ENCODE measurements around the gene FTCDNL1. TPM values are rescaled to one million over a fixed set of nuclear protein-coding genes. Genes with fewer than 3 reads are reported as not detected.

Gene FTCDNL1
- total RNA-seq, 1 donor from 2014 or later = 1.5 TPM

DNA sequence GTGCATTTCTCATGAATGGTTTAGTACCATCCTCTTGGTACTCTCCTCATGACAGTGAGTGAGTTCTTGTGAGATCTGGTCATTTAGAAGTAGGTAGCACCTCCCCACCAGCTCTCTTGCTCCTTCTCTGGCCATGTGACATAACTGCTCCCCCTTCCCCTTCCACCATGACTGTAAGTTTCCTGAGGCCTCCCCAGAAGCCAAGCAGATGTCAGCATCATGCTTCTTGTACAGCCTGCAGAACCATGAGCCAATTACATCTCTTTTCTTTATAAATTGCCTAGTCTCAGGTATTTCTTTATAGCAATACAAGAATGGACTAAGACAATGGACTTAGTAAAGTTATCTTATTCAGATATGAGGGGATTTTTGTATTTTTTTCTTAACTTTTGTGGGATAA is 43.0 kb downstream of the FTCDNL1 start:
- Mint-ChIP-seq H3K36me3 (ENCODE audit: low read depth) (no peaks in the 10 kb centered on the region), H3K4me3 (no peak overlapping the region), H3K9me3 (peaks cover 3% of the 10 kb centered on the region), H3K27ac (no peak overlapping the region), H3K4me1 (no peaks in the 10 kb centered on the region), H3K27me3 (no peaks in the 10 kb centered on the region)
- CTCF ChIA-PET = no interaction called here
- intact Hi-C loops (cut with micrococcal nuclease) = no loop called here
- DNase-seq = no peak
- TF ChIP-seq, protein P1, sequence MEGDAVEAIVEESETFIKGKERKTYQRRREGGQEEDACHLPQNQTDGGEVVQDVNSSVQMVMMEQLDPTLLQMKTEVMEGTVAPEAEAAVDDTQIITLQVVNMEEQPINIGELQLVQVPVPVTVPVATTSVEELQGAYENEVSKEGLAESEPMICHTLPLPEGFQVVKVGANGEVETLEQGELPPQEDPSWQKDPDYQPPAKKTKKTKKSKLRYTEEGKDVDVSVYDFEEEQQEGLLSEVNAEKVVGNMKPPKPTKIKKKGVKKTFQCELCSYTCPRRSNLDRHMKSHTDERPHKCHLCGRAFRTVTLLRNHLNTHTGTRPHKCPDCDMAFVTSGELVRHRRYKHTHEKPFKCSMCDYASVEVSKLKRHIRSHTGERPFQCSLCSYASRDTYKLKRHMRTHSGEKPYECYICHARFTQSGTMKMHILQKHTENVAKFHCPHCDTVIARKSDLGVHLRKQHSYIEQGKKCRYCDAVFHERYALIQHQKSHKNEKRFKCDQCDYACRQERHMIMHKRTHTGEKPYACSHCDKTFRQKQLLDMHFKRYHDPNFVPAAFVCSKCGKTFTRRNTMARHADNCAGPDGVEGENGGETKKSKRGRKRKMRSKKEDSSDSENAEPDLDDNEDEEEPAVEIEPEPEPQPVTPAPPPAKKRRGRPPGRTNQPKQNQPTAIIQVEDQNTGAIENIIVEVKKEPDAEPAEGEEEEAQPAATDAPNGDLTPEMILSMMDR (IDR thresholded peaks at IDR 0.05) = no peak
- no peak for ATAC-seq (ENCODE audit: low read depth)
- POLR2A ChIA-PET = no interaction called here

DNA sequence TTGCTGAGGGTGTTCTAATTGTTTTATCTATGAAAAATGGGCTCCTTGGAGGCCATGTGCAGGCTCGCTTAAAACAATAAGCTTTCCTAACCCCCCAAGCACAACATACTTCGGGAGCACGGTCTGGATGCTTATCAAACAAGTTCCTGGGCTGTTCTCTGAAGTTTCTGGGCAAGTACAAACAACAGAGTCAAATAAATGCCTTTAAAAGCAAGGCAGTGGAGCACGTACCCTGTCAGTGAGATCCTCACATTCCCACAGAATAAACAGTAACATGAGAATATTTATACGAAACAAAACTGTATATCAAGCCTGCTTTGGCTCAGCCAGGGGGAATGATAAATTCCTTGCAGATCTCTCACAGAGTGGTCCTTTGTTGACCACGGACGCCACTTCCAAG is 44.8 kb downstream of the FTCDNL1 start:
- intact Hi-C loops (cut with micrococcal nuclease) = no loop called here
- no peaks in the 10 kb centered on the region for H3K4me1 Mint-ChIP-seq
- no peak overlapping the region for H3K4me3 Mint-ChIP-seq
- peaks cover 3% of the 10 kb centered on the region for H3K9me3 Mint-ChIP-seq
- POLR2A ChIA-PET = no interaction called here
- H3K27me3 Mint-ChIP-seq = no peaks in the 10 kb centered on the region
- H3K36me3 Mint-ChIP-seq (ENCODE audit: low read depth) = no peaks in the 10 kb centered on the region
- no peak for DNase-seq
- H3K27ac Mint-ChIP-seq = no peak overlapping the region
- CTCF ChIA-PET = no interaction called here
- TF ChIP-seq, protein P1 (IDR thresholded peaks at IDR 0.05) = no peak
- no peak for ATAC-seq (ENCODE audit: low read depth)

DNA sequence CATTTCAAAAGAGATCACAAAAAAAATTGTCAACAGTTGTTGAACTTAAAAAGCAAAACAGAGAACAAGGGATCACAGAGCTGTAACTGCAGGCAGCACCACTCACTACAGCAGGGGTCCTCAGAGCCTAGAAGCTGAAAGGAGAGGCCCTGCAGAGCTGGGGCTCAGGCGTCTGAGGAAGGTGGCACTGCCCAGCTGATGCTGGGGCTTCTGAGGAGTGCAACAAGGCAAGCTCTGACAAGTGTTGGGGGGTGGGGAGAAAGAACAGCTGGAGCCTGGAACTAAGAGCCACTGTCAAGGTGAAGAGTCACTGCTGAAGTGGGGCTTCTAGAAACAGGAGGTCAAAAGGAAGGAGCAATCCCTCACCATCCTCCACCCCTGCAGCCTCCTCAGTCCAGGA is 46.2 kb downstream of the FTCDNL1 start:
- intact Hi-C loops (cut with micrococcal nuclease) = no loop called here
- Mint-ChIP-seq H3K27me3 (no peaks in the 10 kb centered on the region), H3K9me3 (peaks cover 3% of the 10 kb centered on the region), H3K27ac (no peak overlapping the region), H3K36me3 (ENCODE audit: low read depth) (no peaks in the 10 kb centered on the region), H3K4me1 (no peaks in the 10 kb centered on the region), H3K4me3 (no peak overlapping the region)
- DNase-seq = no peak
- ATAC-seq (ENCODE audit: low read depth) = no peak
- TF ChIP-seq, protein P1 (IDR thresholded peaks at IDR 0.05) = no peak
- ChIA-PET POLR2A (no interaction called here), CTCF (no interaction called here)

DNA sequence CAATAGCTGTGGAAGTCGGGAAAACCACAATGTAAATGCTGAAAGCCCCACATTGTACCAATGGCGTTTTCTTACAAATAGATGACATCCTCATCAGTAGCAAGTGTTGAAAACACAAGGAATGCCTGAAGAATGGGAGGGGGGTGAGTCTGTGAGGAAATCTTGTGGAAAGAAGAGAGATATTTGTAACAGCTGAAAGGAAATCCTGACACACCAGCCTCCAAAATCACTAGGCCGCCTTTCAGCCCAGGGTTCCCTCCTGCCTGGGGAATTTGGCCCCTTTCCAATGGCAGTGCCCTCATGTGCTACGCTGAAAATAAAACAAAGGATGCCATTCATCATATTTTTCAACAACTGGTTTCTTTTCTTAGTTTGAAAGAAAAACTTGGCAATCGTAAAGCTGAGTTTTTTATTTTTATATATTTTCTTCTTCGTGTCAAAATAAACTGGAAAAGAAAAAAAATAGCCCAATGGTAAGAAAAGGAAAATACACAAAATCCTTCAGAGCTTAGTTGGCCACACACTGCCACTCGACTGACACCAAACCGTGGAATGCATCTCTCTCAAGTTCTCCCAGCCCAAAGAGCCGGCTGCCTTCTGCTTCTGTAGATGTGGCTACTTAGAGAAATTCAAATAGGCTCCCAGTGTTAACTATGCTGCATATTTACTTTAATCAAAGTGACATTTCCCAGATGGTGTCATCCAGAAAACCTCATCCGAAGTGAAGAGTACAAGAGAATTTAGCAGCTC is 52.0 kb downstream of the FTCDNL1 start:
- ChIA-PET POLR2A (no interaction called here), CTCF (no interaction called here)
- Mint-ChIP-seq H3K4me1 (no peaks in the 10 kb centered on the region), H3K27me3 (no peaks in the 10 kb centered on the region), H3K27ac (no peak overlapping the region), H3K36me3 (ENCODE audit: low read depth) (no peaks in the 10 kb centered on the region), H3K9me3 (no peaks in the 10 kb centered on the region), H3K4me3 (no peak overlapping the region)
- TF ChIP-seq, protein P1 (IDR thresholded peaks at IDR 0.05) = no peak
- no peak for DNase-seq
- no peak for ATAC-seq (ENCODE audit: low read depth)
- intact Hi-C loops (cut with micrococcal nuclease) = no loop called here

DNA sequence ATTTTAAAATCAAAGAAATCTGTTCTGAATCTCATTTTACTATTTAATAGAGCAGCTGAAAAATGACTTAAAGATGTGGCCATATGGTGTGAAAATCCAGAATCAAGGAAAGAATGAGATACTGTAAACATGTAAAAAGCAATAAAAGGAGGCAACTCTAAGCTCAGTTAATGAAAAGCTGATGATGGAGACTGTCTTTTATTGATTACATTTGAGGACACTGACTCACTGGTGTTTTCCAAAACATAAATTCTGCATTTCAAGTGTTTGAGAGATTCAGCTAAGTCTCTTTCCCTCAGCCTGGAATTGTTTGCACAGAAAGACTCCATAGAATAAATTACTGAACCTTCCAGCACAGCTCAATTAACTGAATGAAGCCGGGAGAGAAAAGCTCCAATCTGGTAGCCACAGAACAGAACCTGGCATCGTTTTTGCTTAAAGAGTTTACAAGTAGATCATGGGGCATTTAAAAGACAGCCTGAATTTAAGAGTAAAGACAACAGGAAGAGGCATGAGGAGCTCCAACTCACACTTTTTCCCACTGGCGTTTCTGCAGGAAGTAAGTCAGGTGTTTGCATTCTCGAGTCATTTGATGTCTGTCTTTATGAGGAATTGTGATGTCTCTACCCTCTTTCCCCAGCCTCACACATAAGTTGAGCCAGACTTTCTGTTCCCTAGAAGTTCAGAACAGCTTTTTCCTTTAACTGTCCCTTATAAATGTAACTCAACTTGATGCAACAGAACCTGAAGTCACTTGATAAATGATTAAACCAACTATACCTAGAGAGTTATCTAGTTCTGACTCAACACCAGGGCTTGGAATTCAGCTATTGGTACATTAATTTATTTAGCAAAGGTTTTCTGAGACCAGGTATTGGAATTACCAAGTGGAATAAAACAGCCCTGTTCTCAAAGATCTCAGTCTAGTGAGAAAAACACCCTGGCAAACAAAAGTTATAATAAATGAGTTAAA is 53.3 kb downstream of the FTCDNL1 start:
- Mint-ChIP-seq H3K4me3 (no peak overlapping the region), H3K4me1 (no peaks in the 10 kb centered on the region), H3K27ac (no peak overlapping the region), H3K9me3 (no peaks in the 10 kb centered on the region), H3K27me3 (no peaks in the 10 kb centered on the region), H3K36me3 (ENCODE audit: low read depth) (no peaks in the 10 kb centered on the region)
- DNase-seq (no peak), ATAC-seq (ENCODE audit: low read depth) (no peak)
- ChIA-PET CTCF (no interaction called here), POLR2A (no interaction called here)
- TF ChIP-seq, protein P1 (IDR thresholded peaks at IDR 0.05) = no peak
- intact Hi-C loops (cut with micrococcal nuclease) = no loop called here
